Stimulated activated CD8-positive, alpha-beta memory T cell treated with anti-CD3 and anti-CD28 coated beads, Interleukin-12 subunit alpha, Interleukin-12 subunit beta, amount 100 ng/mL, for 1 hour (primary cell): Measurements from ENCODE around the gene ALS2CL.
A peak's percentile ranks its signal among the peaks of the same experiment; 100 is the strongest.
"Not testable (repeated sequence)": the region's sequence is repeated elsewhere in the genome, so short reads cannot be mapped to it uniquely, and the experiment has no call there.

Source experiments
- DNase-seq: peaks from one replicate; pipeline ENCODE4 v3.0.0-alpha.2; 2020; ENCODE audit warnings: low read depth

ALS2CL gene

GRCh38 chr3:46715507-46716175 is 22.2 kb upstream of the ALS2CL start:
- DNase-seq: no peak

GRCh38 chr3:46714728-46715506 is 21.4 kb upstream of the ALS2CL start:
- DNase-seq: no peak

- no peak for DNase-seq
Measured at GRCh38 chr3:46713898-46714552, 20.5 kb upstream of the ALS2CL start.

- DNase-seq: no peak
Measured at GRCh38 chr3:46713050-46713897, 19.8 kb upstream of the ALS2CL start.

GRCh38 chr3:46712191-46713049 is 18.9 kb upstream of the ALS2CL start:
- DNase-seq: no peak

- DNase-seq: no peak
Measured at GRCh38 chr3:46711760-46712159, 18.3 kb upstream of the ALS2CL start.

- no peak for DNase-seq
Measured at GRCh38 chr3:46711305-46711704, 17.8 kb upstream of the ALS2CL start.

GRCh38 chr3:46710671-46711295 is 17.3 kb upstream of the ALS2CL start:
- no peak for DNase-seq

GRCh38 chr3:46710229-46710628 is 16.8 kb upstream of the ALS2CL start:
- no peak for DNase-seq

GRCh38 chr3:46709721-46710120 is 16.2 kb upstream of the ALS2CL start:
- no peak for DNase-seq

GRCh38 chr3:46709157-46709654 is 15.7 kb upstream of the ALS2CL start:
- DNase-seq: no peak

GRCh38 chr3:46708401-46709156 is 15.1 kb upstream of the ALS2CL start:
- no peak for DNase-seq

GRCh38 chr3:46707601-46708011 is 14.1 kb upstream of the ALS2CL start:
- DNase-seq: no peak

- DNase-seq: no peak
Measured at GRCh38 chr3:46706771-46707582, 13.5 kb upstream of the ALS2CL start.

- no peak for DNase-seq
Measured at GRCh38 chr3:46705751-46706552, 12.5 kb upstream of the ALS2CL start.

- peak; percentile 44 for DNase-seq
Measured at GRCh38 chr3:46705022-46705530, 11.6 kb upstream of the ALS2CL start.

- not testable (repeated sequence) for DNase-seq
Measured at GRCh38 chr3:46704346-46704745, 10.9 kb upstream of the ALS2CL start.

GRCh38 chr3:46703013-46703520 is 9.6 kb upstream of the ALS2CL start:
- DNase-seq: no peak
